GM18508 (cell line): Measurements from ENCODE around the gene CNTN2.

Source experiments
- ATAC-seq: cut with Tn5 transposase; IDR thresholded peaks from one replicate; pipeline ENCODE4 v1.9.1; 2021; ENCODE audit warnings: moderate number of reproducible peaks; ENCODE audit not compliant: insufficient read depth, unreplicated experiment

The CNTN2 gene

GRCh38 chr1:205042911-205043806 lies at the start of gene CNTN2:
Gene CNTN2, plus strand, starts transcription at chr1:205043212. Its CDS starts 9,974 bp downstream, at chr1:205053186.
- ATAC-seq, result no peak

- ATAC-seq, result no peak
Measured at GRCh38 chr1:204994086-204994862, 48.7 kb upstream of the CNTN2 start.

- no peak for ATAC-seq
Measured at GRCh38 chr1:204996981-204997380, 46.0 kb upstream of the CNTN2 start.

- no peak for ATAC-seq
Measured at GRCh38 chr1:204997591-204998355, 45.2 kb upstream of the CNTN2 start.

- no peak for ATAC-seq
Measured at GRCh38 chr1:205001162-205001561, 41.9 kb upstream of the CNTN2 start.

- no peak for ATAC-seq
Measured at GRCh38 chr1:205002705-205003104, 40.3 kb upstream of the CNTN2 start.

- no peak for ATAC-seq
Measured at GRCh38 chr1:205003358-205004131, 39.5 kb upstream of the CNTN2 start.

GRCh38 chr1:205004351-205004750 lies 38.7 kb upstream of the CNTN2 start:
- ATAC-seq, result no peak

- no peak for ATAC-seq
Measured at GRCh38 chr1:205008896-205009295, 34.1 kb upstream of the CNTN2 start.

- ATAC-seq, result no peak
Measured at GRCh38 chr1:205009670-205010069, 33.3 kb upstream of the CNTN2 start.

GRCh38 chr1:205012391-205013140 lies 30.4 kb upstream of the CNTN2 start:
- no peak for ATAC-seq

- no peak for ATAC-seq
Measured at GRCh38 chr1:205013683-205014367, 29.2 kb upstream of the CNTN2 start.

GRCh38 chr1:205014783-205015182 lies 28.2 kb upstream of the CNTN2 start:
- no peak for ATAC-seq

GRCh38 chr1:205015241-205015640 lies 27.8 kb upstream of the CNTN2 start:
- no peak for ATAC-seq

GRCh38 chr1:205016075-205016474 lies 26.9 kb upstream of the CNTN2 start:
- ATAC-seq, result no peak

- ATAC-seq, result no peak
Measured at GRCh38 chr1:205016584-205016983, 26.4 kb upstream of the CNTN2 start.

- no peak for ATAC-seq
Measured at GRCh38 chr1:205017001-205017400, 26.0 kb upstream of the CNTN2 start.

GRCh38 chr1:205017766-205018165 lies 25.2 kb upstream of the CNTN2 start:
- no peak for ATAC-seq

- no peak for ATAC-seq
Measured at GRCh38 chr1:205018381-205018780, 24.6 kb upstream of the CNTN2 start.
